ENCODE measurements around the gene LRIT3.
"Not testable (repeated sequence)": the region's sequence is repeated elsewhere in the genome, so short reads cannot be mapped to it uniquely, and the experiment has no call there.

DNA sequence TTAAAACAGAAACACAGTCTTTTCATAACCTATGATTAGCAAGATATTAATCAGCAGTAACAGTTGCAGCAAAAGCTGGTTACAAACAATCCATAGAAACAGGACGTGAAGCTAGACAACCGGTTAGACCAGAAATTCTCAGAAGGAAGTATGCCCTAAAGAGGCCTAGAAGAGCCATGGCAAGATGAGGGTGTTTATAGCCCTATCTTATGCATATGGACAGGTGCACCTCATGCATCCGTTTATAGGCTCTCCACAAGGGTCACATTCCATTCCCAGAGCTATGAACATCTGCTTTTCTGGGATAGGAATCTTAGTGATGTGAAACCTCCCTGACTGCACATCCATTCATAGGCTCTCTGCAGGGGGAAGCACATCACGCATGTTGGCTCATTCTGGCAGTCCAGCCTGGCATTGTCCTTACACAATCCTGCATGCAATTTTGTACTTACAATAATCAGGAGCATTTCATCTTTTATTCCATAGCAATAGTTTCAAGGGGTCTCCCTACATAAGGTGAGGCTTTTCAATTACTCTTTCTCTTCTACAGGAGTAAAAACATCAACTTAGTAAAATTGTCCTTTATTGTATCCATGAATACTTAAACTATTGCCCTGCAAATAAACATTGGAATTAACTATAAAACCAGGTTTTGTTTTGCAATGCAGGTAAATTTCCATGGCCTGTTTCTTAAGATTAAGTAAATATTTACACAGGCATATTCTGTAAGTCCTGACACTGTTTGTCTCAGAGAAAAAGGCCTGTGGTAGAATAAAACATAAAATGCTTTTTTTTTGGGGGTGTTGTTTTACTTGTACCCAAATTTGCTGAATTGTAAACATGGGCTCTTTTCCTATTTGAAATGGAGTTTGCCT lies 11.8 kb downstream of the LRIT3 start:
- not testable (repeated sequence) for TF ChIP-seq EZH2phosphoT487 (IDR thresholded peaks at IDR 0.05; ENCODE audit: insufficient read depth, low read depth); EZH2 (IDR thresholded peaks at IDR 0.05; ENCODE audit: insufficient read depth, poor library complexity, severe bottlenecking)

Measured in GM23248 (cell line).